Common myeloid progenitor, CD34-positive (primary cell): ENCODE measurements around the gene ASB1.

Source experiments
- CTCF ChIA-PET: fragments of 350-600 bp; sonication (Branson Sonifier 250); formaldehyde crosslinking; loops from one replicate; lab custom pipeline; 2021; ENCODE audit warnings: antibody characterized with exemption; lab: Charles Lee
- POLR2A ChIA-PET: fragments of 350-600 bp; sonication (Branson Sonifier 250); formaldehyde crosslinking; loops from one replicate; lab custom pipeline; 2021; ENCODE audit warnings: antibody characterized with exemption; lab: Charles Lee
- DNase-seq, 3 donors: peaks; one replicate each; pipeline versions ENCODE4 v3.0.0 to v3.0.0-alpha.2; 2013
- H3K27ac ChIP-seq, 2 experiments: 1 replicate in 1 of 2; 2 replicates in 1 of 2; pipeline ENCODE4 v1.7.0; 2013; ENCODE audit warnings: inconsistent platforms in 2 of 2, low read length in 2 of 2, mild to moderate bottlenecking in 2 of 2, low read depth in 1 of 2, moderate library complexity in 1 of 2; ENCODE audit not compliant: severe bottlenecking in 2 of 2, insufficient read depth in 1 of 2, poor library complexity in 1 of 2
- H3K27me3 ChIP-seq, 5 experiments: replicated peaks in 2 of 5; 1 replicate in 3 of 5; 2 replicates in 2 of 5; pipeline versions ENCODE4 v1.6.1 to v1.7.0; 2013; ENCODE audit warnings: low read length in 4 of 5, mild to moderate bottlenecking in 2 of 5, moderate library complexity in 2 of 5, inconsistent platforms in 1 of 5; ENCODE audit not compliant: insufficient read depth in 5 of 5, control insufficient read depth in 4 of 5
- H3K36me3 ChIP-seq, 4 experiments: 1 replicate in 2 of 4; 2 replicates in 2 of 4; pipeline versions ENCODE4 v1.6.1 to v1.7.0; 2013; ENCODE audit warnings: low read length in 3 of 4, control low read depth in 1 of 4, mild to moderate bottlenecking in 1 of 4; ENCODE audit not compliant: control insufficient read depth in 4 of 4, insufficient read depth in 4 of 4
- H3K4me1 ChIP-seq, 4 experiments: 1 replicate in 3 of 4; 2 replicates in 1 of 4; pipeline versions ENCODE4 v1.6.1 to v1.7.1; 2013; ENCODE audit warnings: low read length in 3 of 4, mild to moderate bottlenecking in 3 of 4, control low read depth in 1 of 4, inconsistent platforms in 1 of 4, moderate library complexity in 1 of 4; ENCODE audit not compliant: control insufficient read depth in 4 of 4, insufficient read depth in 4 of 4; ENCODE audit errors: control extremely low read depth in 1 of 4
- H3K4me3 ChIP-seq, 7 experiments: 1 replicate in 4 of 7; 2 replicates in 3 of 7; pipeline versions ENCODE4 v1.5.1 to v1.7.0; 2013; ENCODE audit warnings: mild to moderate bottlenecking in 7 of 7, low read length in 6 of 7, moderate library complexity in 6 of 7, inconsistent platforms in 2 of 7, low read depth in 2 of 7, control low read depth in 1 of 7; ENCODE audit not compliant: insufficient read depth in 4 of 7, control insufficient read depth in 1 of 7; ENCODE audit errors: extremely low read depth in 1 of 7
- H3K9me3 ChIP-seq, 5 experiments: 1 replicate in 4 of 5; 2 replicates in 1 of 5; pipeline versions ENCODE4 v1.6.1 to v1.7.1; 2013; ENCODE audit warnings: low read length in 4 of 5, mild to moderate bottlenecking in 2 of 5, inconsistent platforms in 1 of 5, low read depth in 1 of 5, moderate library complexity in 1 of 5; ENCODE audit not compliant: control insufficient read depth in 4 of 5, insufficient read depth in 2 of 5; ENCODE audit errors: control extremely low read depth in 1 of 5
- WGBS: methylation state at CpG from one replicate; pipeline ENCODE4 v1.1.5; 2013; ENCODE audit not compliant: insufficient coverage; 5-methylcytosine and 5-hydroxymethylcytosine counted together

ASB1 gene

DNA sequence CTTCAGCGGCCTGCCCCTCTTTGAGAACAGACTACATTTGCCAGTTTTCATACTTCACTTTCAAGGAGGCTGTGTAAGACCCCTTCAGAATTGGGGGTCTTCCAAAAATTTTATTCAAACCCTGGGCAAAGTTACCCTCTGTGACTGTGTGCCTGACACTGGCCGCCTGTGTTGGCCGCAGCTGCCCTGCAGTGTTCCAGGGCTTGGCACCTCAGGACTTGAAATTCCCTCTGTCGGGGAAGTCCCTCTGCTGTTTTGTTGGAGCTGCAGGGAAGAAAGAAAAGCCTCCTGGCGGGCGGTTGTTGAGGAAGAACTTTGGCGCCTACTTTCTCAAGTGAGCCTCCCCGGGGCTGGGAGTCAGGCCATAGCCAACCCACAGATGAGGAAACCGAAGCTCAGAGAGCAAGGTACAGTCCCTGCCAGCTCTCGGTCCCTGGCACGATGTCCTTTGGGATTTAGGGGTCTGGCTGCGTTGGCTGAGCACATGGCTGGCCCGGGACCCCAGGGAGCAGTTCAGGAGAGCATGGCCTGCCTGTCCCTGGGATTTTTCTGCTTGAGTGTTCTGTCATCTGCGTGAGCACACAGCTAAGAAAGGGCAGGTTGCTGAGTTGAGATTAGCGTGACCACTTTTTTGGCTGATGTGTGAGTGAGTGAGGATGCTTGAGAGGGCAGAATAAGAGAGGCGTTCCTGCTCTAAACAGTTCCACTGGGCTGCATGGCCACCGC lies 17.9 kb upstream of the ASB1 start:
- Histone ChIP-seq H3K27me3 (no peaks in the 10 kb centered on the region), H3K27ac (no peak overlapping the region), H3K9me3 (no peaks in the 10 kb centered on the region), H3K4me3 (no peak overlapping the region), H3K36me3 (no peaks in the 10 kb centered on the region), H3K4me1 (peaks cover 0 to 12% (median 3%) of the 10 kb centered on the region in 4 experiments)
- POLR2A ChIA-PET, result no interaction called here
- no peak for DNase-seq
- CTCF ChIA-PET, result no interaction called here
- 91% methylated on average over 16 of the region's 17 CpGs for WGBS

DNA sequence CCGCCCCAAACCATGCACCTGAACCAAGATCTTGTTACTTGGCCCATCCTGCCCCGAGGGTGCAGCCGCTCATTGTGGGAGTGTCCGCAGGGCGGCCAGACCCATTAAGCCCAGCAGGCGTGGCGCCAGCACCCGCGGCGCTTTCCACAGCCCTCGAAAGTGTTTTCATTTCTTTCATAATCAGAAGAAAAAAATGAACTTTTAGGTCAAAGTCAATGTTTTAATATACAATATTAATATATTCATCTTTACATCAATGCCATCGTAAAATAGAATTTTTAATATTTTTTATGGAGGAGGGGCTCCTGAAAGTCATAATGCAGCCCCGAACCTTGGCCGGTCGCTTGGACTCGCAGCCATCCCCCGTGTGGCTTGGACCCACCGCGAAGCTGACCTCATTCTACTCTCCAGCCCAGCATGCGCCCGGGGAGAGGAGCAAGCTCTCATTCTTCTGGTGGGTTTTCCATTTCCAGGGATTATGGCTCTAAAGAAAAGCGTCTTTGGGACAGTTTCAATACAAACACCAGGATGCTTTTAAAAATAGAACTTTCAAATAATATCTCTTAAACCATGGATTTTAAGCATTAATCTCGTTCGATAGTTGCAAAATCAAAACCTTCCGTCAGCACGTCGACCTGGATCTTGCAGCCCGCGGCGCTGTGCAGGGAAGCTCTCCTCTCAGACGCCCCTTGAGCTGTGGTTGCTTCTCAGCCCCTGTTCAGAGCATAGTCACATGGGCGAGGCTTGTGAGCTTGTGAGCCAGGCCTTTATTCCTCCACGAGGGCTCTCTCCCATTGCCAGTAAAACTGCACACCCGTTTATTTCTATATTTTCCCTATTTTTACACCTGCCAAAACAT lies 17.2 kb upstream of the ASB1 start:
- ChIA-PET POLR2A (no interaction called here), CTCF (no interaction called here)
- H3K27me3 ChIP-seq, result no peaks in the 10 kb centered on the region
- no peak for DNase-seq
- H3K36me3 ChIP-seq, result no peaks in the 10 kb centered on the region
- H3K4me1 ChIP-seq, result peaks cover 0 to 12% (median 3%) of the 10 kb centered on the region in 4 experiments
- no peak overlapping the region for H3K4me3 ChIP-seq
- WGBS, result 96% methylated on average over 23 of the region's 34 CpGs
- H3K27ac ChIP-seq, result no peak overlapping the region
- H3K9me3 ChIP-seq, result no peaks in the 10 kb centered on the region

DNA sequence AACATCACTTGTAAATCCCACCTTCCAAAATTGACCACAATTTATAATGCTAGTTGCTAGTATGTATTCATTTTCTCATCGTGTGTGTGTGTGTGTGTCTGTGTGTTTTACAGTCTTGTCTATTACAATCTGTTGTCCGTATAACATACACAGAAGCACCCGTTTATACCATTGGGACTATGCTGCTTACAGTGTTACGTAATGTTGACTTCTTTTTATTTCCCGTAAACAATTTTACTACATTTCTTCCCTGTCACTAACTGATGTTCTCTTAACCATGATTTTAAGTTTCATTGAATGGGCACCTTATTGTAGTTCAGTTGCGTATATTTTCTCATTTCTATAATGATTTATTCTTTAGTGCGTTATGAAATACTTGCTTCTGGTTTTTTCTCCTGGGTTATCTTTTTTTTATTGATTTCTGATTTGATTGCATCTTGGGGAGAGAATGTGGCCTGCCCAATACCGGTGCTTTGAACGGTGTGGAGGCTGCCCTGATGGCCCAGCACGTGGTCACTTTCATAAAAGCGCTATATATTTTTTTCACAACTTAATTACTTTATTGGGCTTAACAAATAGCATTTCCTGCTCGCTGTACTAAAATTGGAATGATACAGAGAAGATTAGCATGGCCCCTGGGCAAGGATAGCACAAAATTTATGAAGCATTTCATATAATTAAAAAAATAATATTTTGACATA lies 14.5 kb upstream of the ASB1 start:
- Histone ChIP-seq H3K36me3 (peaks cover 0 to 2% (median 0%) of the 10 kb centered on the region in 4 experiments), H3K27ac (no peak overlapping the region), H3K27me3 (no peaks in the 10 kb centered on the region), H3K9me3 (peaks cover 0 to 16% (median 6%) of the 10 kb centered on the region in 5 experiments), H3K4me1 (no peaks in the 10 kb centered on the region), H3K4me3 (no peak overlapping the region)
- POLR2A ChIA-PET, result no interaction called here
- 100% methylated on average over 7 of the region's 12 CpGs for WGBS
- CTCF ChIA-PET, result interaction anchor here (0.8 kb wide), 1 partner anchor 19 kb away, joined by 3 read pairs; no protein-coding TSS in a partner anchor
- no peak for DNase-seq

DNA sequence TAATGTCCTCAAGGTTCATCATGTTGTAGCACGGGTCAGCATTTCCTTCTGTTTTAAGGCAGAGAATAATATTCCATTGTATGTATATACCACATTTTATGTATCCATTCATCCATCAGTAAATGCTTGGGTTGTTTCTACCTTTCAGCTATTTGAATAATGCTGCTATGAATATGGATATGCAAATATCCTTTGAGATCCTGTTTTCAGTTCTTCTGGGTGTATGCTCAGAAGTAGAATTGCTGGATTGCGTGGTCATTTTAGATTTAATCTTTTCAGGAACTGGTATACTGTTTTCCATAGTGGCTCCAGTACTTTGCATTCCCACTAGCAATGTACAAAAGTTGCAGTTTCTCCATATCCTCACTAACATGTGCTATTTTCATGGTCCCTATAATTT lies 13.4 kb upstream of the ASB1 start:
- Histone ChIP-seq H3K9me3 (peaks cover 0 to 16% (median 6%) of the 10 kb centered on the region in 5 experiments), H3K4me3 (no peak overlapping the region), H3K27ac (no peak overlapping the region), H3K36me3 (peaks cover 0 to 2% (median 0%) of the 10 kb centered on the region in 4 experiments), H3K27me3 (peaks cover 0 to 1% (median 0%) of the 10 kb centered on the region in 5 experiments), H3K4me1 (no peaks in the 10 kb centered on the region)
- POLR2A ChIA-PET, result no interaction called here
- CTCF ChIA-PET, result interaction anchor here (1.4 kb wide), 1 partner anchor 66 kb away, joined by 3 read pairs; no protein-coding TSS in a partner anchor
- no peak for DNase-seq
- no CpG with 5 or more reads among the region's 2 CpGs for whole genome bisulfite sequencing

DNA sequence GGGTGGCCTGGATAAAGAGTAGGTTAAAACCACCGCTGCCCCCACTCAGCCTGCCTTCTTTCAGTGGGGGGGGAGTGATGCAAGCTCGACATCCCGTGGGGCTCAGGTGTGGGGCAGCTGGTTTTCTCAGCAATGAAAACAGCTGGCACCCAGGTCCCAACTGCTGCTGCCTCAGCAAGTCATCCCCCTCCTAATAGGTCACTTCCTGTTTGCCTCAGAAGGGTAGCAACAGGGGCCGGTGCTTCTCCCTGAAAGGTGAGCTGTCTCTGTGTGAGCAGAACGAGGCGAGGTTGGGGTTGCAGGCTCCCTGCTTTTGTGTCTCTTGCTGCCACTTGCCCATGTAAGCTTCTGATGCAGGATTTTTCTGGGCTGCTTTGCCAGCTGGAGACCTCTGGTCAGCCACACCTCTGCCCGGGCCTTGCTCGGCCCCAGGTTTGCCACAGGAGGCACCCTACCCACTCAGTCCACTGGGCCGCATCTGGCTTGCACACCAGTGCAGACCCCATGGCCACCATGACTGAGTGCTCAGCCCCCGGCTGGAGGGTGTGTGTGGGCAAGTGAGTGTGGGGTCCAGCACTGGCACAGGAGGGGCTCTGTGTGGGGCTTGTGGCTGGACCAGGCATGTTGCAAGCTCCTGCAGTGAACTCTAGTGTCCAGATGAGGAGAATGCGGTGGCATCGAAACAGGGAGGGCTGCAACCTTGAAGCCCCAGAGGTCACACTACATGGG lies 11.5 kb upstream of the ASB1 start:
- Histone ChIP-seq H3K4me1 (no peaks in the 10 kb centered on the region), H3K9me3 (peaks cover 0 to 16% (median 6%) of the 10 kb centered on the region in 5 experiments), H3K27me3 (peaks cover 0 to 2% (median 0%) of the 10 kb centered on the region in 5 experiments), H3K4me3 (no peak overlapping the region), H3K27ac (no peak overlapping the region), H3K36me3 (peaks cover 0 to 2% (median 0%) of the 10 kb centered on the region in 4 experiments)
- WGBS, result 98% methylated on average over 10 of the region's 12 CpGs
- POLR2A ChIA-PET, result interaction anchor here (0.7 to 0.9 kb wide), 2 partner anchors 46 to 319 kb away, joined by 3 to 4 read pairs; no protein-coding TSS in a partner anchor
- no peak for DNase-seq
- CTCF ChIA-PET, result interaction anchor here (1.0 to 1.2 kb wide), 2 partner anchors 11 to 45 kb away, joined by 4 to 7 read pairs; no protein-coding TSS in a partner anchor

DNA sequence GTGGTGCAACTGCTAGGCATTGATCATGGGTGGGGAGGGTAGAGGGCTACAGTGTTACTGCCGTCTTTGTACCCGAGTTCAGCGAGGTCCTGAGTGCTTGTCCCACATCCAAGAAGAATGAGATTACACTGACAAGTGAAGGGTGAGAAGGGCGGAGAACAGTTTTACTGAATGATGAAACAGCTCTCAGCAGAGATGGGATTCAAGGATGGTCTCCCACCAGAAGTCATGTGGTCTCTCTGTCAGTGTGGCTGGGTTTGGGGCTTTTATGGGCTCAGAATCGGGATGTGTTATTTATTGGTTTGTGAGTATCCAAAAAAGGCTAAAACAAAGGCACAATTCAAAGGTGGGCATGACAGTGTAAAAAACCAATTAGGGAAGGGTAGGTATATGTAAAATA lies 10.8 kb upstream of the ASB1 start:
- no peak for DNase-seq
- 97% methylated on average over 5 of the region's 5 CpGs for WGBS
- Histone ChIP-seq H3K4me1 (no peaks in the 10 kb centered on the region), H3K36me3 (peaks cover 0 to 2% (median 0%) of the 10 kb centered on the region in 4 experiments), H3K27me3 (peaks cover 0 to 2% (median 0%) of the 10 kb centered on the region in 5 experiments), H3K4me3 (no peak overlapping the region), H3K9me3 (peaks cover 0 to 16% (median 6%) of the 10 kb centered on the region in 5 experiments), H3K27ac (no peak overlapping the region)
- ChIA-PET CTCF (interaction anchor here (1.0 kb wide), 1 partner anchor 11 kb away, joined by 4 read pairs; no protein-coding TSS in a partner anchor), POLR2A (interaction anchor here (0.9 kb wide), 1 partner anchor 47 kb away, joined by 3 read pairs; no protein-coding TSS in a partner anchor)
